ENCODE measurements around the gene IL15RA. TPM values are rescaled to one million over a fixed set of nuclear protein-coding genes. Genes with fewer than 3 reads are reported as not detected.
"Not testable (repeated sequence)": the region's sequence is repeated elsewhere in the genome, so short reads cannot be mapped to it uniquely, and the experiment has no call there.

The IL15RA gene
- total RNA-seq, 4 donors from 2014 or later = 9.0 to 18.6 (median 12.6) TPM

GRCh38 chr10:6006546-6006945 is 29.2 kb upstream of the IL15RA start:
- no peak for DNase-seq (ENCODE audit: low spot score in 2 of 2)
- TF ChIP-seq POLR2A (IDR thresholded peaks at IDR 0.05) = no peak
- no peak for TF ChIP-seq EP300 (IDR thresholded peaks at IDR 0.05)
- TF ChIP-seq CTCF (IDR thresholded peaks at IDR 0.05) = no peak
- no peaks in the 10 kb centered on the region for H3K4me1 ChIP-seq
- H3K4me3 ChIP-seq = no peak overlapping the region
- H3K27me3 ChIP-seq = no peaks in the 10 kb centered on the region
- peaks cover 0 to 8% (median 0%) of the 10 kb centered on the region in 4 donors for H3K9me3 ChIP-seq
- no peak overlapping the region for H3K27ac ChIP-seq
- H3K36me3 ChIP-seq = no peaks in the 10 kb centered on the region
- WGBS, 2 donors = 79 to 84% methylated on average over 3 of the region's 3 CpGs

GRCh38 chr10:6005856-6006395 is 28.6 kb upstream of the IL15RA start:
- H3K9me3 ChIP-seq = peaks cover 0 to 8% (median 0%) of the 10 kb centered on the region in 4 donors
- H3K4me1 ChIP-seq = no peaks in the 10 kb centered on the region
- no peak for DNase-seq (ENCODE audit: low spot score in 2 of 2)
- no peak overlapping the region for H3K27ac ChIP-seq
- TF ChIP-seq EP300 (IDR thresholded peaks at IDR 0.05) (no peak), POLR2A (IDR thresholded peaks at IDR 0.05) (no peak), CTCF (IDR thresholded peaks at IDR 0.05) (no peak)
- WGBS, 2 donors = 76 to 82% methylated on average over 8 of the region's 8 CpGs
- no peaks in the 10 kb centered on the region for H3K27me3 ChIP-seq
- H3K4me3 ChIP-seq = no peak overlapping the region
- H3K36me3 ChIP-seq = no peaks in the 10 kb centered on the region

GRCh38 chr10:6005161-6005804 is 27.9 kb upstream of the IL15RA start:
- H3K4me1 ChIP-seq; H3K27me3 ChIP-seq; H3K36me3 ChIP-seq; DNase-seq (ENCODE audit: low spot score in 2 of 2); H3K9me3 ChIP-seq; H3K27ac ChIP-seq; H3K4me3 ChIP-seq: not testable (repeated sequence)
- 65 to 67% methylated on average over 6 of the region's 6 CpGs for WGBS, 2 donors

- Histone ChIP-seq H3K9me3 (peaks cover 0 to 8% (median 0%) of the 10 kb centered on the region in 4 donors), H3K4me1 (no peaks in the 10 kb centered on the region), H3K4me3 (no peak overlapping the region), H3K36me3 (no peaks in the 10 kb centered on the region), H3K27me3 (peaks cover 0 to 8% of the 10 kb centered on the region in 2 donors), H3K27ac (no peak overlapping the region)
- WGBS, 2 donors = 76 to 89% methylated on average over 12 of the region's 12 CpGs
- DNase-seq (ENCODE audit: low spot score in 2 of 2) = no peak
- no peak for TF ChIP-seq POLR2A (IDR thresholded peaks at IDR 0.05)
These were observed 25.6 kb upstream of the IL15RA start for GRCh38 chr10:6002809-6003510.

- TF ChIP-seq CTCF (IDR thresholded peaks at IDR 0.05) (no peak), EP300 (IDR thresholded peaks at IDR 0.05) (no peak), POLR2A (IDR thresholded peaks at IDR 0.05) (no peak)
- no peak overlapping the region for H3K4me3 ChIP-seq
- H3K4me1 ChIP-seq = no peaks in the 10 kb centered on the region
- no peak overlapping the region for H3K27ac ChIP-seq
- H3K9me3 ChIP-seq = no peaks in the 10 kb centered on the region
- DNase-seq (ENCODE audit: low spot score in 2 of 2) = no peak
- H3K36me3 ChIP-seq = no peaks in the 10 kb centered on the region
- 62 to 68% methylated on average over 11 to 20 of the region's 20 CpGs for WGBS, 2 donors
- H3K27me3 ChIP-seq = peaks cover 0 to 8% of the 10 kb centered on the region in 2 donors
These were observed 22.3 kb upstream of the IL15RA start for GRCh38 chr10:5999440-6000165.
